Stimulated activated naive CD8-positive, alpha-beta T cell treated with anti-CD3 and anti-CD28 coated beads, Interleukin-15, Interleukin-2, amounts not matched to agents 100 ng/mL and 50 ng/mL, for 24 hours (primary cell): Measurements from ENCODE around the gene KIR2DL4.
"Not testable (repeated sequence)": the region's sequence is repeated elsewhere in the genome, so short reads cannot be mapped to it uniquely, and the experiment has no call there.

ENCODE experiments used
- H3K27ac Mint-ChIP-seq: one replicate; pipeline ENCODE4 v1.8.0; 2021; ENCODE audit warnings: mild to moderate bottlenecking, mixed read lengths
- H3K27me3 Mint-ChIP-seq: one replicate; pipeline ENCODE4 v1.8.0; 2021; ENCODE audit warnings: mixed read lengths
- H3K36me3 Mint-ChIP-seq: one replicate; pipeline ENCODE4 v1.8.0; 2021; ENCODE audit warnings: low read depth, mixed read lengths
- H3K4me1 Mint-ChIP-seq: one replicate; pipeline ENCODE4 v1.8.0; 2021; ENCODE audit warnings: low read depth, mixed read lengths
- H3K4me3 Mint-ChIP-seq: one replicate; pipeline ENCODE4 v1.8.0; 2021; ENCODE audit warnings: mild to moderate bottlenecking, mixed read lengths
- H3K9me3 Mint-ChIP-seq: one replicate; pipeline ENCODE4 v1.8.0; 2021; ENCODE audit warnings: mixed read lengths

KIR2DL4 gene

GRCh38 chr19:54786091-54786723 lies 17.2 kb upstream of the KIR2DL4 start:
- peaks cover 12% of the 10 kb centered on the region for H3K27me3 Mint-ChIP-seq
- H3K27ac Mint-ChIP-seq, H3K4me3 Mint-ChIP-seq: not testable (repeated sequence)

GRCh38 chr19:54788154-54788553 lies 15.3 kb upstream of the KIR2DL4 start:
- peaks cover 12% of the 10 kb centered on the region for H3K4me1 Mint-ChIP-seq
- H3K27ac Mint-ChIP-seq, H3K9me3 Mint-ChIP-seq, H3K36me3 Mint-ChIP-seq, H3K4me3 Mint-ChIP-seq: not testable (repeated sequence)
- peaks cover 15% of the 10 kb centered on the region for H3K27me3 Mint-ChIP-seq

More at GRCh38 chr19:54786091-54786723, 17.2 kb upstream of the KIR2DL4 start:
- not testable (repeated sequence) for H3K36me3 Mint-ChIP-seq, H3K4me1 Mint-ChIP-seq, H3K9me3 Mint-ChIP-seq

- Mint-ChIP-seq H3K27me3 (peaks cover 9% of the 10 kb centered on the region), H3K4me3 (no peak overlapping the region), H3K4me1 (peaks cover 16% of the 10 kb centered on the region), H3K9me3 (peaks cover 4% of the 10 kb centered on the region), H3K27ac (no peak overlapping the region), H3K36me3 (no peaks in the 10 kb centered on the region)
Measured at GRCh38 chr19:54790711-54791110, 12.7 kb upstream of the KIR2DL4 start.

GRCh38 chr19:54791476-54791875 lies 11.9 kb upstream of the KIR2DL4 start:
- Mint-ChIP-seq H3K27ac (no peak overlapping the region), H3K36me3 (no peaks in the 10 kb centered on the region), H3K4me3 (no peak overlapping the region), H3K27me3 (peaks cover 5% of the 10 kb centered on the region), H3K9me3 (peaks cover 4% of the 10 kb centered on the region), H3K4me1 (peaks cover 16% of the 10 kb centered on the region)

- no peaks in the 10 kb centered on the region for H3K36me3 Mint-ChIP-seq
Measured at GRCh38 chr19:54792814-54793213, 10.6 kb upstream of the KIR2DL4 start.

GRCh38 chr19:54795758-54796157 lies 7.7 kb upstream of the KIR2DL4 start:
- Mint-ChIP-seq H3K27ac (no peak overlapping the region), H3K4me1 (peaks cover 16% of the 10 kb centered on the region), H3K4me3 (no peak overlapping the region), H3K9me3 (peaks cover 9% of the 10 kb centered on the region), H3K27me3 (peaks cover 26% of the 10 kb centered on the region), H3K36me3 (no peaks in the 10 kb centered on the region)

More at GRCh38 chr19:54792814-54793213, 10.6 kb upstream of the KIR2DL4 start:
- H3K4me3 Mint-ChIP-seq: peak overlapping the region; percentile 75
- H3K9me3 Mint-ChIP-seq: peaks cover 4% of the 10 kb centered on the region
- peaks cover 9% of the 10 kb centered on the region for H3K27me3 Mint-ChIP-seq
- H3K27ac Mint-ChIP-seq: peak overlapping the region; percentile 21
- peaks cover 16% of the 10 kb centered on the region for H3K4me1 Mint-ChIP-seq

GRCh38 chr19:54804101-54804500 lies 691 bp downstream of the KIR2DL4 start:
- peaks cover 23% of the 10 kb centered on the region for H3K27me3 Mint-ChIP-seq
- peaks cover 5% of the 10 kb centered on the region for H3K9me3 Mint-ChIP-seq
- no peak overlapping the region for H3K27ac Mint-ChIP-seq
- H3K4me3 Mint-ChIP-seq: no peak overlapping the region
- H3K4me1 Mint-ChIP-seq: no peaks in the 10 kb centered on the region
- no peaks in the 10 kb centered on the region for H3K36me3 Mint-ChIP-seq

- H3K27me3 Mint-ChIP-seq: peaks cover 20% of the 10 kb centered on the region
Measured at GRCh38 chr19:54804571-54804970, 1.2 kb downstream of the KIR2DL4 start.

GRCh38 chr19:54805665-54806515 lies 2.5 kb downstream of the KIR2DL4 start:
- H3K27me3 Mint-ChIP-seq: peaks cover 21% of the 10 kb centered on the region
- H3K4me1 Mint-ChIP-seq: no peaks in the 10 kb centered on the region
- no peak overlapping the region for H3K27ac Mint-ChIP-seq
- no peak overlapping the region for H3K4me3 Mint-ChIP-seq
- H3K9me3 Mint-ChIP-seq: no peaks in the 10 kb centered on the region
- H3K36me3 Mint-ChIP-seq: no peaks in the 10 kb centered on the region

More at GRCh38 chr19:54804571-54804970, 1.2 kb downstream of the KIR2DL4 start:
- H3K36me3 Mint-ChIP-seq: no peaks in the 10 kb centered on the region
- H3K27ac Mint-ChIP-seq: no peak overlapping the region
- H3K9me3 Mint-ChIP-seq: peaks cover under 1% of the 10 kb centered on the region
- H3K4me1 Mint-ChIP-seq: no peaks in the 10 kb centered on the region
- H3K4me3 Mint-ChIP-seq: no peak overlapping the region

- H3K36me3 Mint-ChIP-seq: no peaks in the 10 kb centered on the region
- no peaks in the 10 kb centered on the region for H3K4me1 Mint-ChIP-seq
- peaks cover 19% of the 10 kb centered on the region for H3K27me3 Mint-ChIP-seq
- H3K4me3 Mint-ChIP-seq: no peak overlapping the region
- H3K9me3 Mint-ChIP-seq: no peaks in the 10 kb centered on the region
- H3K27ac Mint-ChIP-seq: no peak overlapping the region
Measured at GRCh38 chr19:54806516-54806838, 3.1 kb downstream of the KIR2DL4 start.

GRCh38 chr19:54814571-54814970 lies 11.2 kb downstream of the KIR2DL4 start:
- peaks cover 11% of the 10 kb centered on the region for H3K27me3 Mint-ChIP-seq
- not testable (repeated sequence) for H3K9me3 Mint-ChIP-seq, H3K4me3 Mint-ChIP-seq, H3K4me1 Mint-ChIP-seq, H3K36me3 Mint-ChIP-seq, H3K27ac Mint-ChIP-seq

- not testable (repeated sequence) for H3K4me1 Mint-ChIP-seq, H3K27ac Mint-ChIP-seq, H3K36me3 Mint-ChIP-seq, H3K9me3 Mint-ChIP-seq, H3K4me3 Mint-ChIP-seq
- peaks cover 12% of the 10 kb centered on the region for H3K27me3 Mint-ChIP-seq
Measured at GRCh38 chr19:54816251-54816650, 12.8 kb downstream of the KIR2DL4 start, which contains the start of gene KIR3DL1. Gene KIR3DL1 (plus strand): TSS chr19:54816468.

- H3K27ac Mint-ChIP-seq: no peak overlapping the region
- no peaks in the 10 kb centered on the region for H3K4me1 Mint-ChIP-seq
- no peaks in the 10 kb centered on the region for H3K9me3 Mint-ChIP-seq
- H3K36me3 Mint-ChIP-seq: no peaks in the 10 kb centered on the region
- peaks cover 3% of the 10 kb centered on the region for H3K27me3 Mint-ChIP-seq
- no peak overlapping the region for H3K4me3 Mint-ChIP-seq
Measured at GRCh38 chr19:54817670-54818536, 14.5 kb downstream of the KIR2DL4 start.

- H3K4me3 Mint-ChIP-seq, H3K4me1 Mint-ChIP-seq, H3K36me3 Mint-ChIP-seq, H3K27ac Mint-ChIP-seq, H3K9me3 Mint-ChIP-seq: not testable (repeated sequence)
- peaks cover 14% of the 10 kb centered on the region for H3K27me3 Mint-ChIP-seq
Measured at GRCh38 chr19:54824416-54824815, 21.0 kb downstream of the KIR2DL4 start.

- H3K27me3 Mint-ChIP-seq: peaks cover 11% of the 10 kb centered on the region
- H3K36me3 Mint-ChIP-seq, H3K4me3 Mint-ChIP-seq, H3K9me3 Mint-ChIP-seq, H3K27ac Mint-ChIP-seq, H3K4me1 Mint-ChIP-seq: not testable (repeated sequence)
Measured at GRCh38 chr19:54825326-54825725, 21.9 kb downstream of the KIR2DL4 start.
